LoVo (cell line): Measurements from ENCODE around the gene ABCB11.
A peak's percentile ranks its signal among the peaks of the same experiment; 100 is the strongest.

Source experiments
- DNase-seq: peaks from one replicate; pipeline ENCODE4 v3.0.0-alpha.2; 2016; ENCODE audit warnings: low spot score

The ABCB11 gene

DNA sequence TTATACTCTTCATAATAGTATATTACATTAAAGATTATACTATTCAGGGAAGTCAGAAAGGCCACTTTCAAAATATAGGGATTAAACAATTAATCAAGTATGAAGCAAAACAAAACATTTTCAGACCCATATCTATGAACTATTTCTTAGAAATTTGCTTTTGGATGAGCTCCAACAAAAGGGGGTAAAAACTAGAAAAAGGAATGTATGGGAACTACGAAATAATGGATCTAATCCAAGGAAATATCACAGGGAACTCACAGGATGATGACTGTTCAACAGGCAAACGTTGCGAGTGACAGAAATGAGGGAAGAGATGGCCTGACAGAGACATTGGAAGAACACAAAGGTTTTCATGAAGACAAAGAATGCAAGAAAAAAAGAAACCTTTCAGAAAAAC lies 102.1 kb downstream of the ABCB11 start:
- no peak for DNase-seq

DNA sequence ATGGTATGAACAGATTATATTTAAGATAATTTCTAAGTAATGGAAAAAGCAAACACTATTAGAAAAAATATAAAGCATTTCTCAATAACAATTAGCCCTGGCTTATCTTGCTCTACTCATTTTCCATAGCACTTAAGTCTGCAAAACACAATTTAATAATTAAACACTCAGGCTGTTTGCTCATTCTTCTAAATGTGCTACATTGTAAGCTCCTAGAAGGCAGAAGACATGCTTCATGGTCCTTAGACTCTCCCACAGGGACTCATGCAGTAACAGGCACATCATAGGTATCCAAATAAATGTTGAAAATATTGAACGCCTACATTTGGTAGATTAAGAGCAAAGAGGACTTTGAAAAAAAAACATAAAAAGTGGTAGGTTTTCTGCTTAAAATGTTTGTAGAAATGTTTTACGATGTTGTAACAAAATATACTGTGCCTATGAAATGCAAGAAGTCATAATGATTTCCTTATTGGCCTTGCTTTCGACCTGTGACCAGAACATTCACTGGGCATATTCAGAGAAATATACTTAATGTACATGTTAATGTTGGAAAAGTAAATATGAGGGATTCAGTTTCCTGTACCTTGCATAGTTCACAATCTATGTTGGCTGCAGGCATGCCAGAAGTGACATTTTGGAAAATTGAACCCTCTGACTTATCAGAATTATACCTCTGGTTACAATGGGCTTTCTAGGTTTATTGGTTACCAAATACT lies 102.9 kb downstream of the ABCB11 start:
- no peak for DNase-seq

DNA sequence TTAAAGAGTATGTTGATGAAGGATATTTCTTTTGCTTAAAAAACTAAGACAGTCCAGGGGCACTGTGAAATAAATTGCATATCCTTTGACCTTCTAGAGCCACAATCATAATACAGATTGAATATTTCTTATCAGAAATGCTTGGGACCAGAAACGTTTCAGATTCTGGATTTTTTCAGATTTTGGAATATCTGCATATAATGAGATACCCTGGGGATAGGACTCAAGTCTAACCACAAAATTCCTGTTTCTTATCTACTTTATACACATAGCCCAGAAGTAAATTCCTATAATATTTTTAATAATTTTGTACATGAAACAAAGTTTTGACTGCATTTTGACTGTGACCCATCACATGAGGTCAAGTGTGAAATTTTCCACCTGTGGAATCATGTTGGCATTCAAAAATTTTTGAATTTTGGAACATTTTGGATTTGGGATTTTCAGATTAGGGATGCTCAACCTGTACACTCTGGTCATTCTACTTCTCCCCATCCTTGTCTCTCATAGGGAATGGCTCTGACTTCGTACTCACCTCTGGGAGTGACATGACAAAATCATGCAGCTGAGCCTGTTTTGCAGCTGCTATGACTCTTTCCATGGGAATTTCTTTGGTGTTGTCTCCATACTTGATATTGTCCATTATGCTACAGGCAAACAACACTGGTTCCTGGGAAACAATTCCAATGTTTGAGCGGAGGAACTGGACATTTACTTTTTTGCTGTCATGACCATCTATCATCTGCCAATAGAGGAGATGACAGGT lies 104.3 kb downstream of the ABCB11 start:
- DNase-seq: no peak

DNA sequence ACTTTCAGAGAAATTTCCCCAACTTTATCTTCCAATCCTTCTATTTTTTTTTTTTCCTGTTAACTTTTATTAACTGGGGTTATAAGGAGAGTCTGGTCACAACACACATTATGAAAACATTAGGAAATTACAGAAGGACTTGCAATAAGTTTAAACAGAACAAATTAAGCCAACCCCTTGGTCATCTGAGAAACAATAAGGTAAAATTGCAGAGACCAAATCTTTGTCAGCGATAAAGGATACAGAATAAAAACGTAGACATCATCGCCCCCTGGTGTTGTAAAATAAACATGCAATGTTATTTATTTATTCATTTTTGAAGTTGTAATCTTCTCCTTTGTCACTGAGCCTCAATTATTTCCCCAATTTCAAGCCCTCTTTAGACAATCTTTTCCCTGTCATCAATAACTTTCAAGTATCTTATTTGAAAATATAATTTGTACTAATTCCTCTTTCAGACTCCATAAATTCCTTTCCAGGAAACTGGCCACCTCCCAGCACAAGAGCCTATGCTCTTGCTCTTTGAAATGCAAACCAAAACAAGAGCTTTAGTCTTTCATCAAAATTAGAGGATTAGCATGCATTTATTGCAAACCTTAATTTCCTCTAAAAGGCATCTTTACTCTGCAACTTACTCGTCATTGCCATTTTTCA lies 110.5 kb downstream of the ABCB11 start:
- peak; percentile 51 for DNase-seq

DNA sequence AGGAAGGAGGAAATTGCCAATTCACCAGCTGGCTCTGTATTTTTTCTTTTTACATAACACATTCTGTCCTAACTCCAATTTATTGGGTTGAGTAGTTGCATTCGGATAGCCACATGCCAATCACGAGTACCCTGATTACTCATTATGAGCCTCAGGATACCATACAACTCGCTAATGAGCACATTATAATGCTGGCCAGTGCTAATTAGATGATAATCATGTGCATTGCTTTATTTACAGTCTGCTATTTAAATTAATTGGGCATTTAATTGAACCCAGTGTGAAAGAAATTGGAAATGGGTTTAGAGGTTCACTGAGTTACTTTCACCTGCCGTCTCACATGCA lies 114.8 kb downstream of the ABCB11 start:
- DNase-seq: no peak

DNA sequence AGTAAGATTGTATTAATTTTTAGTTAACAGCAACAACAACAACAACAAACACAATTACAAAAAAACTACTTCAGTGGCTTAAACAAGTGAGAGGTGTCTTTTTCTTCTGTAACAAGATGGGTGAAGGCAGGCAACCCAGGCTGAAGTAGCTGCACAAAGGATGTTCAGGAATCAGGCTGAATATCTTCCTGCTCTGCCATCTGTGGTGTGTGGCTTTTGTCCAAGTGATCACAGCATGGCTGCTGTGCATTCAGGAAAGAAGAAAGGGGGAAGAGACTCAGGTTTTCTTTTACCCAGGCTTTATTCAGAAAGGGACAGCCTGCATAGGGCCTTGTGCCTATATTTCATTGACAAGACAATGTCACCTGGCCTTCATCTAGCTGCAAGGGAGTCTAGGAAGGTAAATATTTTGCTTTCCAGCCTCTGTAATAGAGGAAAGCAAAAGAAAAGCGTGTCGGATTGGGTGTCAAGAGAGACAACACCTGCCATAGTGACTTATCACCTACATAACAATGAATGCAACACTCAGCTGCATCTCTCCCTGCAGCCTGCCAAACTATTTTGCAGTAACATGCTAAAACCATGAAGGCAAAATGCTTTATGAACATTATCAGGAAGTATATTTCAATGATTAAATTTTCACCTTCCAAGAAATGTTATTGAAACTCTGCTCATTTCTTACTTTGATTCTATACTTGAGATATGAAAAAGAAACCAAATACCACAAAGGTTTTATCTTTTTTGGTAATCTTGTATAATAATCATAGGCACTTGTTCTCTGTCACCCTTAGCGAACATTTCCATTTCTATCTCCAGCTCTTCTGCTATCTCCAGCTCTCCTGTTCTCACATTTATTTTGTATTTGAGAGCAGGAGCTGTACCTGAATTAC lies 115.4 kb downstream of the ABCB11 start:
- no peak for DNase-seq

DNA sequence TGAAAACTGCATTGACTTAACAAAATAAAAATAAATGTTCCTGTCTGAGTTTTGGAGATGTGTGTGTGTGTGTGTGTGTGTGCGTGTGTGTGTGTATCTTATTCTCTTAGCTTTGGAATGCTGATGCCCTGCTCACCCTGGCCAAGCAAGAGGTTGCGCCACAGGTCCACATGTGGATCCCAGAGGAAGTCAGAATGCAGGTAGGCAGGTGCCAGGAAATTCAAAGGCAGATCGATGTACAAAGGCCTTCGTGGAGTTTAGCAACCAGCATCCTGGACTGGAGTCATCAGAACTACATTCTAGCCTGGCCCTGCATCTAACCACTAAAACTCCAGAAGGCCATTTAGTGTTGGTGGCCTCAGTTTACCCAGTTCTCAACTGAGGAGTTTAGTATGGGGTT lies 117.6 kb downstream of the ABCB11 start:
- DNase-seq: no peak

DNA sequence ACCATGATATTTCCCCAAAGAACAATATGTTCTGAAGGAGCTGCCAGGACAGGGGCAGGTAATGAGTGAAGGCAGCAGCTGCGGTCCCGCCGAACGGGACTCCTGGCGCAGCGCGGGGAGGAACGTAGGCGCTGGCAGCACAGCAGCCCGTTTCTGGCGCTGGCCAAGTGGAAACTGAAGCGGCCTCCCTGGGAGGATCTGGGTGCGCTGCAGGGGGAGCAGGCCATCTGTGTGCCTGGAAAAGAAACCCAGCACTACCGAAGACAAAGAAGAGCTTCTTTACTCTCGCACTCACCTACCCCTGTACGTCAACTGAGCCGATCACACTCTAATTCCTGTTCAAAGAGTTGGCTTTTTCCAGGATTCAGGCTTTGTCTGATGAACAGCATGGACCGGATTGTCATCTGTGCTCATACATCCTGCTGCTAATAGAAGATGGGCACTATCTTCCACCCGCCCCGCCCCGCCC lies 118.2 kb downstream of the ABCB11 start:
- no peak for DNase-seq

DNA sequence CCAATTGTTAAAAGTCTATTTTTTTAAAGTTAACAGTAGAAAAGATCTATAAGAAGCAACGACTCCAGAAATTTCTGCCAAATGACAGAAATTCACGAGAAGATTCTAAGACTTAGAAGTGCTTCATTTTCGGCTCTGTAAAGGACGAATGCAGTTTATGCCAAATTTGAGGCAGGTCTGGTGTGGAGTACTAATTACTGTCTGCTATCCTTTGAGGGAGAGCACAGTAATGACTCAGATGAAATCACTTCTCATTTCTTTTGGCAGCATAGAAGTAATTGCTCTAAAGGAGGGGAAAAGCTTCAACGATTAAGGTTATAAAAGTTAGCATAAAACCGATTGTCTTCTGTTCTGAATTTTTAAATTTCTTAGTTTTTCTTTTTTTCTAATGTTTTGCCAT lies 118.7 kb downstream of the ABCB11 start:
- no peak for DNase-seq

DNA sequence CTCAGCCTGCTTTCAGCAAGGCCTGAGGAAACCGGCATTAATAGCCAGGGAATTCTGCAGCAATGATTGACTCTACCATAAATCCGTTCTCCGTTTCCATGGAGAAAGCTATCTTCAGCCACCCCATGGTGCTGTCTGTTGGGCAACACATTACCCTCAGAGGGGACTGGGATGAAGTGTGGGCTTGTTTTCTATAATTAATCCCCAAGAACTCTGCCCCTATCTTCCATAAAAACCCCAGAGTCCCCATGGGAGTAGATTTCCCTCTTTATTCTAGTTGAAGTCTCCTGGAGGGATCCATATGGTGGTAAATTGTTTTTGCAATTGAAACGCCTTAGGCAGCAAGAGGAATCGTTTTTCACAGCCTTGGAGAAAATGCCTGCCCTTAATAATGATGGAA lies 120.8 kb downstream of the ABCB11 start:
- DNase-seq: no peak

DNA sequence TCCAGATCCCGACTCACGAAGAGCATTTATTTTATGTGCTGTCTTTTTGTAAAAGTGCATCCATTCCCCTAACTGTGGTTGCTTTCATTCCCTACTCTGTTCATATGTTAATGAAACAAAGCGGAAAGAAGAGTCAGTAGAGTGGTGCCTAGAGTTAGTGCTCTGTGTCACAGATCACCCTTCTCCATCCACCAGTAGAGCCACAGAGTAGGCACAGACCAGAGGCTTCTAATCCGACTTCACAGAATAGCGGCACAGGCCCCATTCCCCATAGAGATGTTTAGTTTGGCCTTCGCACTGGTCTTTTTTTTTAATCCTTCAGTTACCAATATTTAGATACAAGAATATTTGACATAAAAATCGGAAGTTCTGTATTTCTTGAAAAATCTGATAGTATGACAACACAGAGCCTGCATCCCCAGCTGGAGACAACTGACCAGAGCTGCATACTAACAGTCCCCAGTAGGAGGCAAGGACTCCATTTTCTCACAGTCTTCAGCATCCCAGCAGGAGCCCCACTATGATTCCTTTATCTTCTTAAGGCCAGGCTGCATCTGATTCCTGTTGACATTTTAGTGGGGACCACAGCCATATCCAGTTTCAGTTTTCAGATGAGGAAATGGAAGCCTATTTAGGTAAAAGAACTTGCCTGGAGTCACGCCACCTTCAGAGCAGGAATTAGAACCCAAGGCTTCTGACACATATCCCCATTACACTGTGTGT lies 123.0 kb downstream of the ABCB11 start:
- DNase-seq: no peak

DNA sequence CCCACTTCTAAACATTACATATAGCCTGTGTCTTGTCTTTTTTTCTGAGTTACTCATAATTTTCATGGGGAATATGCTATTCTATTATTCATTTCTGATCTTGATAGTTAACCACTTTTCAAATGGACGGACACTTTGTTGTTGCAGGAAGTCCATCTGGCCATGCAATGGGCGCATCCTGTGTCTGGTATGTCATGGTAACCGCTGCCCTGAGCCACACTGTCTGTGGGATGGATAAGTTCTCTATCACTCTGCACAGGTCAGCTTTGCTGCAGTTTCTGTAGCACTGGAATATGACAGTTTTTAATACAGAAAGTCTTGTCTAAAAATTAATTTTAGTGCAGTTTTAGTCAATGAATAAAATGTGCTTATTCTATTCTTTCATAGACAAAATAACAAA lies 126.8 kb downstream of the ABCB11 start:
- no peak for DNase-seq

DNA sequence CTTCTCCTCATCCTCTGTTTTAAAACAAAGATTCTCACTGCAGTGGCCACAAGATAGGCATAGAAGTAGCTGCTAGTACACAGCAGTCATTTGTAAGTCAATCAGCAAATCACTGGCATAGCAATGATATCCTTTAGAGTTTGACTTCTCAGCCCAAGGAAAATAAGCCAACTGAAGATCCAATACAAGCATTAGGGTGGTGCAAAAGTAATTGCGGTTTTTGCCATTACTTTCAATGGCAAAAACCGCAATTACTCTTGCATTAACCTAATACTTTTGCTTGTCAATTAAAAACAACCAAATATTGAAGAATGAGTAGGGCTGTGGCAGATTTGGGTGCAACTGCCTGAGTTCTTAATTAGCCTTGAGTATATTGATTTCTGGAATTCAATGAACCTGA lies 127.2 kb downstream of the ABCB11 start:
- DNase-seq: no peak

DNA sequence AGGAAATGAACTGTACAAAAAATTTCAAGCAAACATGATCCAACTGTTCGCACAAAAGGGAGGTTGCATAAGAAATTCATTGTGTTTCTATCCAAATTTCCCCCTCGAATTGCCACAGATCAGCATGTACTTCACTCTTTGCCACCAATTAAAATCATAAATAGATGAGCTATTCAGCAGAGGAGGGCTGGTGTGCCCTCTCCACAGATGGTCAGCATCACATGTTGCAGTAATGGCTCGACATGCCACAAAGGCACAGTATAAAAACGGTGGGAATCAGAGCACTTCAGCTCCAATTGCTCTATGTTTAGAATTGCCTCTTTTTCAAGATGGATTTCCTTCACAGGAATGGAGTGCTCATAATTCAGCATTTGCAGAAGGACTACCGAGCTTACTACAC lies 130.1 kb downstream of the ABCB11 start, which contains the start of gene G6PC2:
Gene G6PC2 (plus strand): TSS at position 289 of the 400 bp plus-strand sequence. CDS start 41 bp downstream, at position 330.
- no peak for DNase-seq

DNA sequence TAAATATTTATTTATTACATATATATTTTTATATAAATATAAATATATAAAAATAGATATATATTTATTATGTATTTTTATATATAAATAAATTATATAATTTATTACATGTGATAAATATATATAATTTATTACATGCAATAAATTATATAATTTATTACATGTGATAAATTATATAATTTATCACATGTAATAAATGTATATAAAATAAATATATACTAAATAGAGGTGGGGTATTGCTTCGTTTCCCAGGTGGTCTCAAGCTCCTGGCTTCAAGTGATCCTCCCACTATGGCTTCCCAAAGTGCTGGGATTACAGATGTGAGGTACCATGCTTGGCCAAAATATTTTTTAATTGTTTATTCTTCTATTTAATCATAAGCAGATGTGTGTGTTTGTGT lies 133.7 kb downstream of the ABCB11 start:
- DNase-seq: no peak

DNA sequence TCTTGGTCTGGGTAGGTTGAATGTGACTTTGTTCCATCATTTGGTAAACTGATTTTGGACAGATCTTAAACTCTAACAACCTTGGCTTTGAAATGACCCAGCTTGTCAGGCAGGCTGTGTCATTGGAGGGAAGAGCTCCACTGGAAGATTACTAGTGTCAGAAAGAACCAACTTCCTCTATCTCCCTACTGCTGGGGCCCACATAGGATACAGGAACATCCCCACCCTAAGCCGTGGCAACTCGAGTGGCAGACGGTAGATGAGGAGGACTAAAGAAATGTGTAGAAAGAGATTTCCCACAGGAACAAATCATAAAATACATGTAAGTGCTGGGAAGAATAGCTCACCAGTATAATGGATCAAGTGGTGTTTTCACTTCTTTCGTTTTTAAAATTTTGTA lies 134.3 kb downstream of the ABCB11 start:
- DNase-seq: no peak

DNA sequence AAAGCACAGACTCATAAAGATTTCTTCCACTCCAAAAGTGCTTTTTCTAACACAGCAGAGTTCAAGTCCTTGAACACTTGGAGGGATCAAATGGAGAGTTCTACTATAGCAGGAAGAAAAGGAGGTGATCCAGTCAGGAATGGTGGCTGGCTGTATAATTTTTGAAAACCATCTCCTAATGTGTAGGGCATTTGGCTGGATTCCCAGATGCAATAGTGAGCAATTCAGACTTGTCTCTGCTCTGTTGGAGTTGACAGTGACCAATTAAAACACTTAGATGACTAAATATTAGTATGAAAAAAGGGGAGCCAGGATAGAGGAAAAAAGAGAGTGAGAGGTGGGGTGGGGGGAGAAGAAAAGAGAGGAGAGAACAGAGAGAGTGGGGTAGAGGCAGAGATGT lies 135.4 kb downstream of the ABCB11 start:
- DNase-seq: no peak

DNA sequence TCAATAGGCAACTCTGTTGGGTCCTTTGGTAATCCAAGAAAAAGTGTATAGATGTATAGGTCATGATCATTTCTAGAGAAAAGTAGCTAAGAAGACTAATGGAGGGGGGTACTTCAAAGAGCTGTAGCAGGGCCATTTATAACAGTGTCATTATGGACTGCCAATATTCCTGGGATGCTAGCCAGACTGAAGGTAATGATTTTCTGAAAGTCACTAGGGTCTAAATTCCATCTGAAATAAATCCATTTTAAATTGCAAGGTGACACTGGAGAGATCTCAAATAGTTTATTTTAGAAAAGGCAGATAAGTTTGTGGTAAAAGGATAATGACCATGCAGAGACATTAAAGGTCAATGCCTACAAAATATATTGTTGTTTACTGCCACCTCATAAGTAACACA lies 136.4 kb downstream of the ABCB11 start:
- DNase-seq: no peak

DNA sequence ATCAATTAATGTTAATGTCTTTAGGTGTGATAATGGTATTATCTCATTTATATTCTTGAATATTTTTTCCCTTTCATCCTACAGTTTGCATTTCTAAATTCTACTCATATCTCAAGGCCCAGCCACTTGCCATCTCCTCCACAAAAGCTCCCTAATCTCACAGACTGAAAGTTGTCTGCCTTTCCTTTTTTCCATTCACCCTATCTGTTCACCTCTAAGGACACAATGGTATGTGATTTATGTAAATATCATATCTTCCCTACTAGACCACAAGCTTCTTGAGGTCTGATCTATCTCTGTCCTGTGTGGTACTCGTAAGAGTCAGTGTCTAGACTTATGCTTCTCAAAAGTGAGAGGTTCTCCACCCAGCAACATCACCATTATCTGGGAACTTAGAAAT lies 137.0 kb downstream of the ABCB11 start:
- DNase-seq: no peak

DNA sequence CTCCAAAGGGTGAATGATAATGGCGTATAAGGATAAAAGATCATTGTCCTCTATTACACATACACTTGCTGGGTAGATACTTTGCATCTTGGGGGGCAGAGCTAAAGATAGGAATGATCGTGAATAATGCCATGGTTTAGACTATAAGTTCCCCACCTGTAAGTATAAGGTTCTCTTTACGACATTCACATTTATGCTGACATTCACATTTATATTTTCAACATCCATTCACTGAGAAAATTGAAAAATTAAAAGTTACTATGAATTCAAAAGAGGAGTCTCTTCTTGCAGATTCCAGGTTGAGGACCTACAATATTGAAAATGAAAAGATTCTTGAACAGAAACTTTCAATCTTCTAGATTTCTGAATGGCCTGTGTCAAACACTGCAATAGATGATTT lies 138.8 kb downstream of the ABCB11 start:
- no peak for DNase-seq

DNA sequence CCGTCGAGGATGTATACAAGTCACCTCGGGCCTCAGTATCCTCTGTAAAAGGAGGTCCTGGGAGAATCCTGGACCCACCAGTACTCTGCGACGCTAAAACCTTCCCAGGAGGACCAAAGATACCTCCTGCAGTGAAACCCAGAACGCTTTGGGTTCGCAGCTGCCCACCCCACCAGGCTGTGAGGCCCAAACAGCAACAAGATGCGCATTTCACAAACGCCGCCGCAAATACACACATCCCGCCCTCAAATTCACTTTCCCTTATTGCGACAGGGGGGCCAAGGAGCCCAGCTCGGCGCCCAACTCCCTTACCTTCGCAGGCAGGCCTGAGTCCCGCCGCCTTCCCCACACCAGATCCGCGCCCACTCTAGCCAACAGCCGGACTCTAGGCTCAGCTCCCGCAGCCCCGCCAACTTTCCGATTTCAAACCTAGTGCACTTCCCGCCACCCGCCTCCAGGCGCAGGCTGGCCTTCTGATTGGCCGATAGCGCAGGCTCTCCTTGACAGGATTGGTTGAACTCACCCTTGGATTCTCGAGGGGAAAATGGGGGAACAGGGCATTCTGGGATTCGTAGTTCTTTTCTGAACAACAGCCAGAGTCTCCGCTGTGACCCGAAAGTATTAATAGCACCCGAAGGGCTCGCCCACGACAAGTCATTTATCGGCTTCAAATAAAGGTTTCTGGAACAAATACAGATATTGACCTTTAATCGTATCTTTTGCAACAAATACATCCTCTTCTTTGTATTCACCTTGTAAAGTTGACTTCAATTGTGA lies 140.9 kb downstream of the ABCB11 start, which contains the start of gene SPC25:
Gene SPC25 (minus strand): TSS at position 425 of the 777 bp plus-strand sequence. CDS start 911 bp downstream, outside the sequence.
- peak; percentile 93 for DNase-seq
